ENCODE measurements around the gene ARHGAP27. TPM values are rescaled to one million over a fixed set of nuclear protein-coding genes. Genes with fewer than 3 reads are reported as not detected.

Gene ARHGAP27
- total RNA-seq, 4 donors from 2014 or later = 31.5 to 38.6 (median 33.1) TPM

- Histone ChIP-seq H3K4me3 (replicated peaks in 1 of 3) (no peak overlapping the region), H3K27me3 (no peaks in the 10 kb centered on the region), H3K9me3 (no peaks in the 10 kb centered on the region), H3K36me3 (no peaks in the 10 kb centered on the region), H3K4me1 (peaks cover 0 to 4% of the 10 kb centered on the region in 2 donors), H3K27ac (no peak overlapping the region)
- intact Hi-C loops (cut with DNase I) = no loop called here
- TF ChIP-seq POLR2A (IDR thresholded peaks at IDR 0.05) = no peak
- TF ChIP-seq CTCF (IDR thresholded peaks at IDR 0.05) = no peak
- WGBS, 2 donors = 72 to 80% methylated on average over 3 of the region's 3 CpGs
- no peak for DNase-seq
These were observed 69.2 kb downstream of the ARHGAP27 start for GRCh38 chr17:45363498-45363897.

- no peak overlapping the region for H3K4me3 ChIP-seq (replicated peaks in 1 of 3)
- 74 to 79% methylated on average over 4 of the region's 4 CpGs for WGBS, 2 donors
- H3K36me3 ChIP-seq = no peaks in the 10 kb centered on the region
- H3K9me3 ChIP-seq = no peaks in the 10 kb centered on the region
- peaks cover 0 to 4% of the 10 kb centered on the region in 2 donors for H3K4me1 ChIP-seq
- DNase-seq = no peak
- H3K27me3 ChIP-seq = no peaks in the 10 kb centered on the region
- no peak overlapping the region for H3K27ac ChIP-seq
- TF ChIP-seq POLR2A (IDR thresholded peaks at IDR 0.05) (no peak), CTCF (IDR thresholded peaks at IDR 0.05) (no peak)
- intact Hi-C loops (cut with DNase I) = no loop called here
These were observed 70.7 kb downstream of the ARHGAP27 start for GRCh38 chr17:45361976-45362375.

GRCh38 chr17:45361451-45361850 is 71.2 kb downstream of the ARHGAP27 start:
- WGBS, 2 donors = 77 to 86% methylated on average over 3 of the region's 3 CpGs
- TF ChIP-seq CTCF (IDR thresholded peaks at IDR 0.05) (no peak), POLR2A (IDR thresholded peaks at IDR 0.05) (no peak)
- H3K4me1 ChIP-seq = peaks cover 0 to 4% of the 10 kb centered on the region in 2 donors
- no peak overlapping the region for H3K4me3 ChIP-seq (replicated peaks in 1 of 3)
- intact Hi-C loops (cut with DNase I) = no loop called here
- no peaks in the 10 kb centered on the region for H3K36me3 ChIP-seq
- H3K9me3 ChIP-seq = no peaks in the 10 kb centered on the region
- H3K27me3 ChIP-seq = no peaks in the 10 kb centered on the region
- H3K27ac ChIP-seq = no peak overlapping the region
- DNase-seq = no peak

- Histone ChIP-seq H3K36me3 (no peaks in the 10 kb centered on the region), H3K4me3 (replicated peaks in 1 of 3) (no peak overlapping the region), H3K9me3 (no peaks in the 10 kb centered on the region), H3K27ac (no peak overlapping the region), H3K27me3 (no peaks in the 10 kb centered on the region), H3K4me1 (no peaks in the 10 kb centered on the region)
- TF ChIP-seq POLR2A (IDR thresholded peaks at IDR 0.05) (no peak), CTCF (IDR thresholded peaks at IDR 0.05) (no peak)
- WGBS, 2 donors = 82 to 94% methylated on average over 5 of the region's 5 CpGs
- intact Hi-C loops (cut with DNase I) = no loop called here
- DNase-seq = no peak
These were observed 75.2 kb downstream of the ARHGAP27 start for GRCh38 chr17:45357364-45357997.

- Histone ChIP-seq H3K9me3 (no peaks in the 10 kb centered on the region), H3K4me1 (no peaks in the 10 kb centered on the region), H3K27me3 (no peaks in the 10 kb centered on the region), H3K36me3 (no peaks in the 10 kb centered on the region), H3K4me3 (replicated peaks in 1 of 3) (no peak overlapping the region), H3K27ac (no peak overlapping the region)
- peak; percentile 24 to 27 for DNase-seq
- intact Hi-C loops (cut with DNase I) = no loop called here
- 58 to 60% methylated on average over 2 of the region's 2 CpGs for WGBS, 2 donors
- no peak for TF ChIP-seq CTCF (IDR thresholded peaks at IDR 0.05)
- TF ChIP-seq POLR2A (IDR thresholded peaks at IDR 0.05) = no peak
These were observed 77.6 kb downstream of the ARHGAP27 start for GRCh38 chr17:45355087-45355486.
